Activated T-helper 17 cell treated with anti-CD3 and anti-CD28 coated beads, Interleukin-2, amount 50 U/mL, for 72 hours (primary cell): ENCODE data around the gene BMF. TPM values are rescaled to one million over a fixed set of nuclear protein-coding genes. Genes with fewer than 3 reads are reported as not detected.
A peak's percentile ranks its signal among the peaks of the same experiment; 100 is the strongest.
"Not testable (repeated sequence)": the region's sequence is repeated elsewhere in the genome, so short reads cannot be mapped to it uniquely, and the experiment has no call there.

Experiments used
- ATAC-seq: fragments of 150-1000 bp; cut with Tn5 transposase; replicated peaks from 2 replicates; pipeline ENCODE4 v1.10.0; 2021; ENCODE audit warnings: mild to moderate bottlenecking, moderate library complexity
- H3K27ac Mint-ChIP-seq: one replicate; pipeline ENCODE4 v1.8.0; 2022; ENCODE audit warnings: mixed read lengths
- H3K27me3 Mint-ChIP-seq: one replicate; pipeline ENCODE4 v1.8.0; 2022; ENCODE audit warnings: mixed read lengths
- H3K36me3 Mint-ChIP-seq: one replicate; pipeline ENCODE4 v1.8.0; 2022; ENCODE audit warnings: low read depth, mild to moderate bottlenecking, mixed read lengths
- H3K4me1 Mint-ChIP-seq: one replicate; pipeline ENCODE4 v1.8.0; 2022; ENCODE audit warnings: mixed read lengths
- H3K4me3 Mint-ChIP-seq: one replicate; pipeline ENCODE4 v1.8.0; 2022; ENCODE audit warnings: mild to moderate bottlenecking, mixed read lengths
- H3K9me3 Mint-ChIP-seq: one replicate; pipeline ENCODE4 v1.8.0; 2022; ENCODE audit warnings: mixed read lengths
- total RNA-seq, 2 donors: library from RNA; stranded (reverse); gene quantifications; one replicate each; pipeline ENCODE4 v1.2.3, GENCODE V29; 2022

BMF gene
- total RNA-seq, 2 donors from 2014 or later: 3.2 to 19.3 TPM

DNA sequence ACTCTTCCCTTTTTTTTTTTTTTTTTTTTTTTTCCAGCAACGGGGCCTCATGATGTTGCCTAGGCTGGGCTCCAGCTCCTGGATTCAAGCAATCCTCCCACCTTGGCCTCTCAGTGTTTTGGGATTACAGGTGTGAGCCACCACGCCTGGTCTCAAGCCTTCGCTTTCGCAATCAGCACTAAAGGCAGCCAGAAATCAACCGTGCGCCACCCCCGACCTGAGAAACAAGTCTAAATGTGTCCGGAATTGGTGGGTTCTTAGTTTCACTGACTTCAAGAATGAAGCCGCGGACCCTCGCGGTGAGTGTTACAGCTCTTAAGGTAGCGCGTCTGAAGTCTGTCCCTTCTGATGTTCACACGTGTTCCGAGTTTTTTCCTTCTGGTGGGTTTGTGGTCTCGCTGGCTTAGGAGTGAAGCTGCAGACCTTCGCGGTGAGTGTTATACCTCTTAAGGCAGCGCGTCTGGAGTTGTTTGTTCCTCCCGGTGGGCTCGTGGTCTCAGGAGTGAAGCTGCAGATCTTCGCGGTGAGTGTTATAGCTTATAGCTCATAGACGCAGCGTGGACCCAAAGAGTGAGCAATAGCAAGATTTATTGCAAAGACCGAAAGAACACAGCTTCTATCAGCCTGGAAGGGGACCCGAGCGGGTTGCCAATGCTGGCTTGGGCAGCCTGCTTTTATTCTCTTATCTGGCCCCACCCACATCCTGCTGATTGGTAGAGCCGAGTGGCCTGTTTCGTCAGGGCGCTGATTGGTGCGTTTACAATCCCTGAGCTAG, 34.8 kb downstream of the BMF start:
- H3K36me3 Mint-ChIP-seq, H3K9me3 Mint-ChIP-seq, H3K4me1 Mint-ChIP-seq: not testable (repeated sequence)
- H3K27ac Mint-ChIP-seq: peak overlapping the region; percentile 39
- ATAC-seq: peak; percentile 9
- peaks cover 12% of the 10 kb centered on the region for H3K27me3 Mint-ChIP-seq
- peak overlapping the region; percentile 59 for H3K4me3 Mint-ChIP-seq

- peaks cover 12% of the 10 kb centered on the region for H3K27me3 Mint-ChIP-seq
- H3K27ac Mint-ChIP-seq: no peak overlapping the region
- no peaks in the 10 kb centered on the region for H3K36me3 Mint-ChIP-seq
- no peak for ATAC-seq
- H3K4me1 Mint-ChIP-seq: peaks cover 5% of the 10 kb centered on the region
- H3K9me3 Mint-ChIP-seq: no peaks in the 10 kb centered on the region
- H3K4me3 Mint-ChIP-seq: no peak overlapping the region
Observed at GRCh38 chr15:40072216-40072990, 36.3 kb downstream of the BMF start.

DNA sequence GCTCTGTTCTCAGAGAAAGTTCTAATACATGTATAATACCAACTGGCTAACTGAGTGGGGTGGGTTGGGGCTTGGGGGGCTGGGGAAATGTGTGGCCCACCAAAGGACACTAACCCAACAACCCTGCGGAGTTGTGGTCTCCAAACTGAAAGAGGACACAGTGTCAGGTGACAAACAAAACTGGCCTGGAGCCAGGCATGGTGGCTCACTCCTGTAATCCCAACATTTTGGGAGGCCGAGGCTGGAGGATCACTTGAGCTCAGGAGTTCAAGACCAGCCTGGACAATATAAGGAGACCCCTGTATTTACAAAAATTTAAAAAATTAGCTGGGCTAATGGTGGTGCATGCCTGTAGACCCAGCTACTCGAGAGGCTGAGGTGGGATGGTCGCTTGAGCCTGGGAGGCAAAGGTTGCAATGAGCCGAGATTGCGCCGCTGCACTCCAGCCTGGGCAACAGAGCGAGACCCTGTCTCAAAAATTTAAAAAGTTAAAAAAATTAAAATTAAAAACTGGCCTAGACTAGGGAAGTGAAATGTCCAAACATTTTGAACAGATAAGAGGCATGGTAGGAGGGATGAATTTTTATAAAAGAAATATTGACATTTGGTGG, 38.0 kb downstream of the BMF start:
- H3K4me3 Mint-ChIP-seq: no peak overlapping the region
- no peaks in the 10 kb centered on the region for H3K9me3 Mint-ChIP-seq
- H3K4me1 Mint-ChIP-seq: peaks cover 5% of the 10 kb centered on the region
- H3K27me3 Mint-ChIP-seq: peaks cover 12% of the 10 kb centered on the region
- H3K36me3 Mint-ChIP-seq: no peaks in the 10 kb centered on the region
- no peak for ATAC-seq
- H3K27ac Mint-ChIP-seq: no peak overlapping the region

DNA sequence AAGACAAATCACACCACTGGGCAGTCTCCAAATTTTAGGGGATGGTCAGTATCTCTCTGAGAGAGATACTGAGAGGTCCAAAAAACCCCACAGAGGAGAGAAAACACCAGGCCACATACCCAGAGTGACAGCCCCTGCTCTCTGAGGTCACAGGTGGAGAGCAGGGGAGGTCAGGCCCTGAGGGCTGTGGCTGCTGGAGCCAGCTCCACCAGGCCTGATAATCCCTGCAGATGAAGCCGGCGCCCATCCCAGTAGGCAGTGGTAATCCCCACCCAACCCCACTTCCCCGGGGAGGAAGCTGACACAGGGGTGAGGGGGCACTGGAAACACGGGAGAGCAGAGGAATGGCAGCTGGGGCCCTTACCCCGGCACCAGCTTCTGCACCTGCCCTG, 38.5 kb downstream of the BMF start:
- ATAC-seq: no peak
- H3K27ac Mint-ChIP-seq: no peak overlapping the region
- peaks cover 5% of the 10 kb centered on the region for H3K4me1 Mint-ChIP-seq
- no peak overlapping the region for H3K4me3 Mint-ChIP-seq
- H3K27me3 Mint-ChIP-seq: peaks cover 9% of the 10 kb centered on the region
- H3K9me3 Mint-ChIP-seq: no peaks in the 10 kb centered on the region
- no peaks in the 10 kb centered on the region for H3K36me3 Mint-ChIP-seq

GRCh38 chr15:40069178-40070165, 39.2 kb downstream of the BMF start:
- peaks cover 11% of the 10 kb centered on the region for H3K4me1 Mint-ChIP-seq
- H3K9me3 Mint-ChIP-seq: no peaks in the 10 kb centered on the region
- H3K27me3 Mint-ChIP-seq: peaks cover 9% of the 10 kb centered on the region
- no peaks in the 10 kb centered on the region for H3K36me3 Mint-ChIP-seq
- ATAC-seq: no peak
- no peak overlapping the region for H3K4me3 Mint-ChIP-seq
- no peak overlapping the region for H3K27ac Mint-ChIP-seq

- no peak overlapping the region for H3K4me3 Mint-ChIP-seq
- H3K4me1 Mint-ChIP-seq: peaks cover 14% of the 10 kb centered on the region
- ATAC-seq: no peak
- no peaks in the 10 kb centered on the region for H3K36me3 Mint-ChIP-seq
- peaks cover 5% of the 10 kb centered on the region for H3K27me3 Mint-ChIP-seq
- H3K27ac Mint-ChIP-seq: no peak overlapping the region
- no peaks in the 10 kb centered on the region for H3K9me3 Mint-ChIP-seq
Observed at GRCh38 chr15:40067921-40068624, 40.6 kb downstream of the BMF start.

DNA sequence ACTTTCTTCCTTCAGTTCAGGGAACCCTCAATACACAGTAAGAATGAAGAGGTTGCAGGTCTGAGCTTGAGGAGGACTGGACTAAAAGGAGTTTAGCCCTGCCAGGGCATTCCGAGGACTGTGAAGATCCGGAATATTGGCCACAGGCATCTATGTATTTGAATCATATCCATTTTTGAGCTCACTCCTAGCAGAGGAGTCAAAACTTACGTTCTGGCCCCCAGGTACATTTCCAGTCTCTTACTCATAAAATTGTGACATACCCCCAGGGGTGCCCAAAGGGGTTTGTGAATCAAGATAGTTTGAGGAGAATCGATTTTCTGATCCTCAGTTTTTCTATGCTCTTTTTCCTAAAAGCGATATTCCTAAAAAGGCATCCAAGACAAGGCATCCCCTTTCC, 42.1 kb downstream of the BMF start:
- Mint-ChIP-seq H3K9me3 (no peaks in the 10 kb centered on the region), H3K4me3 (no peak overlapping the region), H3K27ac (no peak overlapping the region), H3K27me3 (no peaks in the 10 kb centered on the region), H3K36me3 (no peaks in the 10 kb centered on the region), H3K4me1 (peaks cover 14% of the 10 kb centered on the region)
- ATAC-seq: no peak

- H3K27me3 Mint-ChIP-seq: no peaks in the 10 kb centered on the region
- H3K4me1 Mint-ChIP-seq: peaks cover 14% of the 10 kb centered on the region
- H3K4me3 Mint-ChIP-seq: no peak overlapping the region
- H3K36me3 Mint-ChIP-seq: no peaks in the 10 kb centered on the region
- H3K27ac Mint-ChIP-seq: no peak overlapping the region
- ATAC-seq: no peak
- no peaks in the 10 kb centered on the region for H3K9me3 Mint-ChIP-seq
Observed at GRCh38 chr15:40065166-40065565, 43.5 kb downstream of the BMF start.

- Mint-ChIP-seq H3K27ac (peak overlapping the region; percentile 79), H3K4me1 (peaks cover 14% of the 10 kb centered on the region), H3K27me3 (no peaks in the 10 kb centered on the region), H3K36me3 (no peaks in the 10 kb centered on the region), H3K9me3 (no peaks in the 10 kb centered on the region), H3K4me3 (peak overlapping the region; percentile 46)
- ATAC-seq: peak; percentile 70
Observed at GRCh38 chr15:40064231-40064894, 44.3 kb downstream of the BMF start.

- Mint-ChIP-seq H3K27ac (peak overlapping the region; percentile 79), H3K4me3 (no peak overlapping the region), H3K27me3 (no peaks in the 10 kb centered on the region), H3K9me3 (no peaks in the 10 kb centered on the region), H3K4me1 (peaks cover 16% of the 10 kb centered on the region), H3K36me3 (no peaks in the 10 kb centered on the region)
- peak; percentile 52 for ATAC-seq
Observed at GRCh38 chr15:40063563-40064011, 45.1 kb downstream of the BMF start.

- no peak for ATAC-seq
- no peak overlapping the region for H3K27ac Mint-ChIP-seq
- no peaks in the 10 kb centered on the region for H3K36me3 Mint-ChIP-seq
- H3K27me3 Mint-ChIP-seq: no peaks in the 10 kb centered on the region
- no peaks in the 10 kb centered on the region for H3K9me3 Mint-ChIP-seq
- no peak overlapping the region for H3K4me3 Mint-ChIP-seq
- peaks cover 22% of the 10 kb centered on the region for H3K4me1 Mint-ChIP-seq
Observed at GRCh38 chr15:40062816-40063562, 45.7 kb downstream of the BMF start.

- Mint-ChIP-seq H3K36me3 (no peaks in the 10 kb centered on the region), H3K4me1 (peaks cover 26% of the 10 kb centered on the region), H3K9me3 (no peaks in the 10 kb centered on the region), H3K4me3 (no peak overlapping the region), H3K27me3 (no peaks in the 10 kb centered on the region), H3K27ac (no peak overlapping the region)
- peak; percentile 82 for ATAC-seq
Observed at GRCh38 chr15:40061212-40061901, 47.3 kb downstream of the BMF start.
